Measurements from ENCODE around the gene FHIT. TPM values are rescaled to one million over a fixed set of nuclear protein-coding genes. Genes with fewer than 3 reads are reported as not detected.

The FHIT gene
- total and polyA plus RNA-seq, 10 of the 15 experiments (the other 5 are each of a cell fraction or from before 2014, with no cell fraction given) = 4.2 to 14.9 (median 9.4) TPM

GRCh38 chr3:60153221-60153999 lies 1097.8 kb downstream of the FHIT start (continued):
- TF ChIP-seq, protein P1, sequence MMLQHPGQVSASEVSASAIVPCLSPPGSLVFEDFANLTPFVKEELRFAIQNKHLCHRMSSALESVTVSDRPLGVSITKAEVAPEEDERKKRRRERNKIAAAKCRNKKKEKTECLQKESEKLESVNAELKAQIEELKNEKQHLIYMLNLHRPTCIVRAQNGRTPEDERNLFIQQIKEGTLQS (IDR thresholded peaks at IDR 0.05; ENCODE audit: borderline replicate concordance, extremely low read depth, low read depth, low read length) = no peak
- no peak for TF ChIP-seq KAT2A (conservative IDR thresholded peaks at IDR 0.05; ENCODE audit: control insufficient read depth, low read depth, low read length)

GRCh38 chr3:60149501-60149900 lies 1101.8 kb downstream of the FHIT start:
- Histone ChIP-seq H3K9me3 (replicated peaks; ENCODE audit: control insufficient read depth, insufficient read depth, low read length) (no peaks in the 10 kb centered on the region), H3K9ac (ENCODE audit: control insufficient read depth, insufficient read depth, low read length) (no peak overlapping the region), H3K4me2 (ENCODE audit: control insufficient read depth, insufficient read depth) (no peak overlapping the region), H3K36me3 (ENCODE audit: control insufficient read depth in 2 of 2, insufficient read depth in 2 of 2, low read length in 1 of 2) (no peaks in the 10 kb centered on the region), H3K4me3 (no peak overlapping the region), H3K27ac (ENCODE audit: control insufficient read depth, insufficient read depth) (no peak overlapping the region), H4K20me1 (ENCODE audit: control insufficient read depth, insufficient read depth) (no peaks in the 10 kb centered on the region), H3K4me1 (ENCODE audit: control insufficient read depth, insufficient read depth, low read length) (no peaks in the 10 kb centered on the region), H3K79me2 (ENCODE audit: control insufficient read depth, insufficient read depth, low read length) (no peaks in the 10 kb centered on the region), H2AFZ (ENCODE audit: control insufficient read depth, low read depth, low read length) (no peak overlapping the region), H3K27me3 (replicated peaks in 1 of 2; ENCODE audit: control insufficient read depth in 2 of 2, insufficient read depth in 2 of 2, low read length in 1 of 2) (no peaks in the 10 kb centered on the region)
- DNase-seq (ENCODE audit: low read depth, low spot score) = no peak
- ChIA-PET SMC1A (ENCODE audit: uncharacterized antibody, unreplicated experiment) (no interaction called here), RAD21 (ENCODE audit: unreplicated experiment) (no interaction called here), CTCF (no interaction called here), POLR2A (no interaction called here)
- no peak for ATAC-seq
- intact Hi-C loops (cut with micrococcal nuclease; ENCODE audit: unreplicated experiment) = no loop called here
- in situ Hi-C loops (cut with MboI) = no loop called here
- 42% methylated on average over 3 of the region's 3 CpGs for WGBS (ENCODE audit: insufficient coverage, insufficient replicate concordance, low lambda C conversion rate, missing lambda C conversion rate)
- FAIRE-seq = no peak
- BruUV-seq (replicated peaks) = no TSS peak
- TF ChIP-seq ZNF217 (IDR thresholded peaks at IDR 0.05) = no peak
- TF ChIP-seq ZBTB33 (IDR thresholded peaks at IDR 0.05) = no peak
- TF ChIP-seq BRCA1 (IDR thresholded peaks at IDR 0.05; ENCODE audit: low read depth, low read length) = no peak
- no peak for TF ChIP-seq KAT2A (conservative IDR thresholded peaks at IDR 0.05; ENCODE audit: control insufficient read depth, low read depth, low read length)
- no peak for TF ChIP-seq ESRRA (IDR thresholded peaks at IDR 0.05; ENCODE audit: low read length)
- no peak for TF ChIP-seq MYB (IDR thresholded peaks at IDR 0.05; ENCODE audit: borderline replicate concordance, low read depth, low read length)
- no peak for TF ChIP-seq POLR2AphosphoS5 (IDR thresholded peaks at IDR 0.05; ENCODE audit: low read length)
- no peak for TF ChIP-seq ZBTB11 (CRISPR knock-in tag; IDR thresholded peaks at IDR 0.05)
- TF ChIP-seq CHD4 (IDR thresholded peaks at IDR 0.05) = no peak
- TF ChIP-seq, protein P2, sequence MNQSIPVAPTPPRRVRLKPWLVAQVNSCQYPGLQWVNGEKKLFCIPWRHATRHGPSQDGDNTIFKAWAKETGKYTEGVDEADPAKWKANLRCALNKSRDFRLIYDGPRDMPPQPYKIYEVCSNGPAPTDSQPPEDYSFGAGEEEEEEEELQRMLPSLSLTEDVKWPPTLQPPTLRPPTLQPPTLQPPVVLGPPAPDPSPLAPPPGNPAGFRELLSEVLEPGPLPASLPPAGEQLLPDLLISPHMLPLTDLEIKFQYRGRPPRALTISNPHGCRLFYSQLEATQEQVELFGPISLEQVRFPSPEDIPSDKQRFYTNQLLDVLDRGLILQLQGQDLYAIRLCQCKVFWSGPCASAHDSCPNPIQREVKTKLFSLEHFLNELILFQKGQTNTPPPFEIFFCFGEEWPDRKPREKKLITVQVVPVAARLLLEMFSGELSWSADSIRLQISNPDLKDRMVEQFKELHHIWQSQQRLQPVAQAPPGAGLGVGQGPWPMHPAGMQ (IDR thresholded peaks at IDR 0.05; ENCODE audit: borderline replicate concordance) = no peak
- no peak for TF ChIP-seq POU2F2 (IDR thresholded peaks at IDR 0.05; ENCODE audit: borderline replicate concordance, low read depth, low read length)
- no peak for TF ChIP-seq RAD21 (IDR thresholded peaks at IDR 0.05; ENCODE audit: insufficient read depth, low read depth, low read length)
- no peak for TF ChIP-seq SMARCA5 (IDR thresholded peaks at IDR 0.05)
- no peak for TF ChIP-seq CREB1 (IDR thresholded peaks at IDR 0.05; ENCODE audit: low read depth)
- no peak for TF ChIP-seq JUNB (IDR thresholded peaks at IDR 0.05)
